CD4-positive, alpha-beta T cell treated with Interleukin-1 beta for 1 hour (primary cell): ENCODE measurements around the gene DCAF15.
"Not testable (repeated sequence)": the region's sequence is repeated elsewhere in the genome, so short reads cannot be mapped to it uniquely, and the experiment has no call there.

Experiments
- DNase-seq, 2 donors: peaks; one replicate each; pipeline ENCODE4 v3.0.0-alpha.2; 2020 to 2022

The DCAF15 gene

DNA sequence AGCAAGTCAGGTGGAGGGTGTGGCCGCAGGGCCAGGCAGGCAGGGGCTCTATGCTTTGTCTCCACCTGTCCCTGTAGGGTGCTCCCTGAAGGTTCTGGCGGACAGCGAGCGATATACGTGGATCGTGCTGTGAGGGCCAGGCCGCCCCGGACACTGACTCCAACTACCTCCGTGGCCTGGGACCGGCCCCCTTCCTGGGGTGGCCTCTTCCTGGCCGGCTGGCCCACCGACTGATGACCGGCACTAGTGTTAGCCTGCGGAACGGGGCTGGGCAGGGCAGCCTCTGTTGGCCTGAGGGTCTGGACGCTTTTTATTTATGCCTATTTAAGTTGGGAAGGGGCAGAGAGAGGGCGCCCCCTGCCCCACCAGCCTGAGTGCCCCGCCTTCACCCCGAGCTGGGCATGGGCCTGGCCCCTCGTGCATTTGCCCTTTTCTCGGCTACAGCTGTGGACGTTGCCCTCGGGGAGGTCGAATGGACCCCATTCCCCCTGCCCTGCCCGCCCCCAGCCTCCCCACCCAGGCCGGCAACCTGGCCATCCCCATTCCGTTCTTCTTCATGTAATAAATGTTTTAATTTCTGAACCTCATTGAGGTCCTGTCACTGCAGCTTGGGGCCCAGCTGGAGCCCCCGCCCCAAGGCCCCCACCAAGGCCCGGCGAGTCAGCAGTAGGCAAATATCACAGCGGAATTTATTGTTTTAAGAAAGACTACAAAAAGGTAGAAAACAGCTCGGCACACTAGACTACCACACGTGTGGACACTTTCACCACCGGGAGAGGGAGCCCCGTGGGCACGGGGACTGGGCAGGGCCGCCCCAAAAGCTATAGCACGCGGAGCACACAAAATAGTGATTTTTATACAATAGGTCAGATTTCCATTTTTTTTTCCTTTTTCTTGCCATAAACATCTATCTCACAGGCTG, 8.8 kb downstream of the DCAF15 start:
- DNase-seq, result no peak

DNA sequence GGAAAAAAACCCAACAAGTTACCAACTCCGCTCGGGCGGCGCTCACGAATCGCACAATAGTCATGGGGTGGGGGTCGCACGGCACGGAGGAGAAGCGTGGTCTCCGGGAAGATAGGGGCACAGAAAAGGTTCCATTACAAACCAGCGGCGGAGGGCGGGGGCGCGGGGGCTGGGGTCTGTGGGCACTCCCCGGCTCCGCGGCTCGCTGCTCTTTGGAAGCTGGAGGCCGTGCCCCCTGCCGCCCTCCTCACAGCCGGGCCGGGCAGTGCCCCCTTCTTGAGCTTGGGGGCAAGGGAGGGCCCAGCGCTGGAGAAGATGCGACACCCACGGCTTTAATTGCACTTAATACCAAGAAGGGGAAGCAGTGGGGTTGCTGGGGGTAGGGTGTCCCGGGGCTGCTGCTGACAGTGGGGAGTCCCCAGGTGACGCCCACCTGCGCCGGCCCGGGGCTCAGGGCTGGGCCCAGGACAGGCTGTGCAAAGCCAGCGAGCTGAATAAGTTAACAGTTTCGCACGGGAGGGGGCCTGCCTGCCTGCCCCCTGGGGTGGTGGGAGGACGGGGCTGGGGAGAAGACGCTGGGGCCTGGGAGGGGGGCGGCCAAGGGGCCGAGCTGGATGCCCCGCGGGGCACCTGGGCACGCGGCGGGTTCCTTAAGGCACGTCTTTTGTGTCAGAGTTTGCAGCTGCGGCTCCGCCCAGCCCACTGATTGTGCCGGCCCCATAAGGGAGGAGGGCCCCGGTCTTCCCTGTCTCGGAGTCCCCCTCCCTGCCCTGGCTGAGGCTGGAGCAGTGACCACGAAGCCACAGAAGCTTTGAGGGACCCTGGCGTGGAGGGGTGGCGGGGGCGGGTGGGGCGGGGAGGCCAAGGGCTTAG, 9.8 kb downstream of the DCAF15 start:
- DNase-seq, result no peak

DNA sequence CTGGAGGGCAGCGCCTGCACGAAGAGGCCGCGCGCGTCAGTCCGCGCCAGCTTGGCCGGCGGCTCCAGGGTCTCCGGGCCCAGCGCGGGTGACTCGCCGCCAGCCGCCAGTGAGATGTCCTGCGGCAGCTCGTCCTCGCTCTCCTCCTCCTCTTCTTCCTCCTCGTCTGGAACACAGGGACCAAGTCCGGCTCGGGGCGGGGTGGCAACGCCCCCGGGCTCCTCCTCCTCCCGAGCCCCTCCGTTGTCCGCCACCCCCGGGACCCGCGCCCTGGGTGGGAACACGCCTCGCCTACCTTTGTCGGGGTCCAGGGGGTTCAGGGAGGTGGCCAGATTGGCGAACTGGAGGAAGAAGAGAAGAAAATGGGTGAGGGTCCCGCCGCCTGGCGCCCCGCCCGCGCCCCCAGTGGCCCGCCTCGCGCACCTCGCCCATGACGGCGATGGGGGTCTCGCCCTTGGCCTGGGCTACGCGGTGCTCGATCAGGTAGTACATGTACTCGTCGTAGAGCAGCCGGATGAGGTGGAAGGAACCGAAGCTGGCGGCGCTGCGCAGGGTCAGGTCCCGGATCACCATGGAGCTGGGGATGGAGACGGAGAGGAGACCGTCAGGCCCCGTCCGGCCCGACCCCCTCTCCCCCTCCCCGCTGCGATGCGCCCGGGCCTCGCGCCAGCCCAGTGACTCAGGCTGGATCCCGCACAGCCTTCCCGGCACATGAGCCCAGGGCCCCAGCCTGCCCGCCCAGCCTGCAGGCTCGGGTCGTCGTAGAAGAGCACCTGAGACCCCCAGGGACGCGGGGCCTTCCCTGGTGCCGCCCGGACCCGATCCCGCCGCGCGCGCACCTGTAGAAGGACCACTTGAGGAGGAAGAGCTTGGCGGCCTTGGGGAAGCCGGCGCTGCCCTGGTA, 10.6 kb downstream of the DCAF15 start:
- no peak for DNase-seq

DNA sequence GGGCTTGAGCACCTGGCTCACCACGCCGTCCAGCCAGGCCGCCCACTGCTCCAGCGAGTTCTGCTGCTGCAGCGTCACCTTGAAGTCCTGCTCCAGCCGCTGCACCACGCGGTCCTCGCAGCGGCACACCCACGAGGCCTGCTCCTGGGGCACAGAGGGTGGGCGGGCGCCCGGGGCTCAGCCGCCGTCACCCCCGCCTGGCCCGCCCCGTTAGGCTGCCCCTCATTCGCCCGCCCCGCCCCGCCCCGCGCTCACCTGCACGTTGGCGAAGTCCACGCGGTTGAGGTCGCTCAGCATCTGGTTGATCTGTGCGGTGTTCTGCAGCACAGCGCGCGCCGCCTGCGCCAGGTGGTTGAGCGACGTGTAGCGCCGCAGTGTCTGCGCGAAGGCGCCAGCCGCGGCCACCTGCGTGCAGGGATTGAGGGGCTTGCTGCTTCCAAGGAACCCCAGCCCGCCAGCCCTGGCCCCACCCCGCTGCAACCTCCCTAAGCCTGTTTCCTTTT, 11.3 kb downstream of the DCAF15 start:
- DNase-seq, result no peak

DNA sequence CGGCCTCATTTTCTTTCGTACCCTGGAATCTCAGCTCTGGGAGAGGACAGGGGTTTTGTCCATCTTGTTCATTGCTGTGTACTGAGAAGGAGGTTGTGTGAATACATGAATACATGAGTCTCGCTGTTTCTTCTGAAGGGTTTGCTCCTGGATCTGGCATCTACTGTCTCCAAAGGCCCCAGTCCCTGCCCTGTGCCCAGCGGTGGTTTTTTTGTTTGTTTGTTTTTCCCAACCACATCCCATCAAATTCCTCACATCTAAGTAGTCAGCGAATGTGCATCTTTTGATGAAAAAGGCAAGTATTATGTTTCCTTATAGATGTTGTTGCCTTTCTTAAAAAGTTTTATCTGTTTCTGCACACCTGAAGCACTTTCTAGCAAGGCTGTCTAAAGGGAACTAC, 12.5 kb downstream of the DCAF15 start:
- no peak for DNase-seq

DNA sequence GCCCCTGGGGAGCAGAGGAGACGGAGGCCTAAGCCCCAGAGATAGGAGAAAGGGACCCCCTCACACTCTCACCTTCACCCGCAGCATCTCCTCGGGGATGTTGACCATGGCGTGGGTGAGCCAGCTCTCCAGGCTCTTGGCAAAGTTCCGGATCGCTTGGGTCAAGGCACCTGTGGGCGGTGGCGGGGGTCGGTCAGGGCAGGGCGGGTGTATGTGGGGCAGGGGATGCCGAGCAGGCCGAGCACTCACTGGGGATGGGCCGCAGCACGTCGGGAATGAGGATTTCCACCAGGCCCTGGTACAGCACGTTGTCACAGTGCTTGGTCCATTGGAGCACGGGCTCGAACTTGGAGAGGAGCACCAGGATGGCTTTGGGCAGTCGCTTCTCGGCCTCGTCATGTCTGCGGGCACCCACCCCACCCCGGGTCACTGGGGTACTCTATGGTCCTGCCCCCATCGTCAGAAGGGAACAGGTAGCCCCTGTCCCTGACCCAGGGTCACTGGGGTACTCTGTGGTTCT, 13.1 kb downstream of the DCAF15 start:
- no peak for DNase-seq

DNA sequence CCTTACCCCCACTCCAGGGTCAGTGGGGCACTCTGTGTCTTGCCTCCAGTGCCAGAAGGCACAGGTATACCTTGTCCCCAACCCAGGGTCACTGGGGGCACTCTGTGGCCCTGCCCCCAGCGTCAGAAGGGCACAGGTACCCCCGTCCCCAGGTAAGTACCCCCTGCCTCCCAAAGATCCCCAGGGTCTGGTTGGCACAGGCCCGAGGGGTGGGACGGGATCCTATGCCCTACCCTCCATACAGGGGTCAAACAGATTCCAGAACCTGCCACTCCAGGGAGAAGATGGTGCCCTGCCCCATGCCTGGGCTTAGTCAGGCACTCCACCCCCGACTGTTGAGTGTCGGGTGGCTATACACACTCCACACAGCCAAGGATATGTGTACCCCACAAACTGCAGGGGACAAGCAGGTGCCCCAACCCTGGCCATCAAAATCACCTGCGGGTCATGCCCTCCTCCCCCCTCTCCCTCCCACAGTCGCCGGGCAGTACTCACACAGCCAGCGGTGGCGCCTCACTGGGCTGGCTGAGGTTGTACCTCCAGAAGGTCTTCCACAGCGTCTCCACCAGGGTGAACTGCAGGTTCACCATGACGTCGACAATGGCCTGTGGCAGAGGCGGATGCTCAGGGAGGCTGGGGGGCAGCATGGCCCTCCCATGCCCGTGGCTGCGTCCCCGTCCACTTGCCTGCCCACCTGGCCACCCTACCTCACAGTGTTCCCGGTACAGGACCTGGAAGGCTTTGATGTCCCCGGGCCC, 13.8 kb downstream of the DCAF15 start:
- no peak for DNase-seq

DNA sequence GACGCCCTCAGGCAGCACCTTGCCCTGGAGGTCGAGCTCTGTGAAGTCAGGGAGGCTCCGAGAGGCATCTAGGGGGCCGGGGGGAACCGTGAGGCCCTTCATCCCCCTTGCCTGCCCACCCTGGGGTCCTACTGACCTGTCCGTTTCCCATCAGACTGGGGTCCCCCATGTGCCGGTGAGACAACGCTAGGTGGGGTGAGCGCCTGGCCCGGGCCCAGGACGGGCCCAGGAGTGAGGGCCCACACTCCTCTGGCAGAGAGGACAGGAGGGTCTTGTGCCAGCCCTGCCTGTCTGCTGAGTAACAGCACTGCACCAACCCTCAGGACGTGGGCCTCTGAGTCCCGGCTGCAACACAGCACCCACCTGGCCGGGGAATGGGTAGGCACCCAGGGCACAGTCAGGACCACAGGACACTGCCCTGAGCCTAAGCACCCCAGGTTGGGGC, 14.4 kb downstream of the DCAF15 start:
- no peak for DNase-seq

DNA sequence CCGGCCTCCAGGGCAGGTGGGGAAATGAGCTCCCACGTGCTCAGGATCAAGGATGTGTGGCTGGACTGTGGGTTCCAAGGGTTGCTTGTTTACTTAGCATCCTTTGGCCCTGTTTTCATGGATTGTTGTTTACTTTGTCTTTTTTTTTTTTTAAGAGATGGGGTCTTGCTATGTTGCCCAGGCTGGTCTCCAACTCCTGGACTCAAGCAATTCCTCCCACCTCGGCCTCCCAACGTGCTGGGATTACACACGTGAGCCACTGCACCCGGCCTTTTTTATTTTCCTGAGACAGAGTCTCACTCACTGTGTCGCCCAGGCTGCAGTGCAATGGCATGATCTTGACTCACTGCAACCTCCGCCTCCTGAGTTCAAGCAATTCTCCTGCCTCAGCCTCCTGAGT, 14.9 kb downstream of the DCAF15 start:
- not testable (repeated sequence) for DNase-seq

DNA sequence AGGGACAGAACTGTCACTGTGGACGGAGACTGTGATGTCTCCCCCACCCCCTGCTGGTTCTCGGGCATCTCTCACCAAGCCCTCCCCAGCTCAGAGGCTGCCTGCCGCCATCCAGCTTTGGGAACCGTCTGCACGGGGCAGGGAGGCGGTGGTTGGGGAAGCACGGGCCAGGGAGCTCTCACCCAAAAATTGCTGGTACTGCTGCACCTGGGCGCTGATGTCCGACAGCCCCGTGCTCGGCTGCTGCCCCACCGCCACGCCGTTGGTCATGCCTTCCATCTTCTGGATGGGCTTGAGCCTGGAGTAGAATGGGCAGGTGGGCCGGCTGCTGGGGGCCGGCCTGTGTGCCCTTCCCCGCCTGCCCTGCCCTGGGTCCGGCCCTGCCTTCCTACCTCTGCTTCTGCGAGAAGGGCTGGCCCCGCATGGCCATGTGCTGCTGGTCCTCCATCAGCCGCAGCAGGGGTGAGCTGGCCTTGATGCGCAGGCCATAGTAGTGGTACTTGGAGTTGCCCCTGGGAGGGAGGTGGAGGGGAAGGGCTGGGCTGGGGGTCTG, 16.1 kb downstream of the DCAF15 start:
- no peak for DNase-seq

DNA sequence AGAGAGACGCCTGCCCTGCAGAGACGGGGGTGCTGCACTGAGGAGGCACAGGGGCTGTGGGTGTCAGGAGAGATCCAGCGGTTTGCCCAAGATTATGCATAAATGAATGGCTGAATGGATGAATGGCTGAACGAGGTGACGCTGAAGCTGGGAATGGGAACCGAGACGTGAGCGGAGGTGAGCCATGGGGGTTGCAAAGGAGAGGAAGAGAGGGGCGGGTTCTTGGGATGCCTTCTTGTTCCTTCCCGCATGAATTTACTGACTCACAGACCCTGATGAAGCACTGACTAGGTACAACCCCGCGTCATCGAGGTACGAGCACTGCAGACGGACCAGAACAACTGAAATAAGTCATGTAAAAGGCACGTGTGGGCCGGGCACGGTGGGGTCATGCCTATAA, 16.7 kb downstream of the DCAF15 start:
- no peak for DNase-seq

DNA sequence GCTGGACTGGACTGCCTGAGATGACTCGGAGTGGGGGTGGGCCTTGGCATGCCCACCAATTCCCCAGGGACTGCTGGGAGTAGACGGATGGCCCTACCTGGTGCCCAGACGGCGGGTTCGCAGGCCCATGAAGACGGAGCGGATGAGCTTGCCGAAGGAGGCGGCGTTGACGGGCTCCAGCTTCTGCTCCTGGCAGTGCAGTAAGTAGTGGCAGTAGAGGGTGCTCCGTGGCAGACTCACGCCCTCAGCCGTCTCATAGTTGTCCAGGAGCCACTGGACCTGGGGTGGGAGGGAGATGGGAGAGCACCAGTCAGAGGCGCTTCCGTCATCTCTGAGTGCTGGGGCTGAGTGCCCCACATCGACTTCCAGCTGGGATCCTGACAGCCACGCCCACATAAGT, 17.6 kb downstream of the DCAF15 start:
- DNase-seq, result no peak

DNA sequence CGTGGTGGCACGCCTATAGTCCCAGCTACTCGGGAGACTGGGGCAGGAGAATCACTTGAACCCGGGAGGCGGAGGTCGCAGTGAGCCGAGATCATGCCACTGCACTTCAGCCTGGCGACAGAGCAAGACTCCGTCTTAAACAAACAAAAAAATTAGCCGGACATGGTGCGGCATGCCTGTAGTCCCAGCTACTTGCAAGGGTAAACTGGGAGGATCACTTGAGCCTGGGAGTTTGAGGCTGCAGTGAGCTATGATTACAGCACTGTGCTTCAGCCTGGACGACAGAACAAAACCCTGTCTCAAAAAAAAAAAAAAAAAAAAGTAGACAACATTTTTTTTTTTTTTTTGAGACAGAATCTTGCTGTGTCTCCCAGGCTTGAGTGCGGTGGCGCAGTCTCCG, 19.6 kb downstream of the DCAF15 start:
- DNase-seq, result not testable (repeated sequence)

DNA sequence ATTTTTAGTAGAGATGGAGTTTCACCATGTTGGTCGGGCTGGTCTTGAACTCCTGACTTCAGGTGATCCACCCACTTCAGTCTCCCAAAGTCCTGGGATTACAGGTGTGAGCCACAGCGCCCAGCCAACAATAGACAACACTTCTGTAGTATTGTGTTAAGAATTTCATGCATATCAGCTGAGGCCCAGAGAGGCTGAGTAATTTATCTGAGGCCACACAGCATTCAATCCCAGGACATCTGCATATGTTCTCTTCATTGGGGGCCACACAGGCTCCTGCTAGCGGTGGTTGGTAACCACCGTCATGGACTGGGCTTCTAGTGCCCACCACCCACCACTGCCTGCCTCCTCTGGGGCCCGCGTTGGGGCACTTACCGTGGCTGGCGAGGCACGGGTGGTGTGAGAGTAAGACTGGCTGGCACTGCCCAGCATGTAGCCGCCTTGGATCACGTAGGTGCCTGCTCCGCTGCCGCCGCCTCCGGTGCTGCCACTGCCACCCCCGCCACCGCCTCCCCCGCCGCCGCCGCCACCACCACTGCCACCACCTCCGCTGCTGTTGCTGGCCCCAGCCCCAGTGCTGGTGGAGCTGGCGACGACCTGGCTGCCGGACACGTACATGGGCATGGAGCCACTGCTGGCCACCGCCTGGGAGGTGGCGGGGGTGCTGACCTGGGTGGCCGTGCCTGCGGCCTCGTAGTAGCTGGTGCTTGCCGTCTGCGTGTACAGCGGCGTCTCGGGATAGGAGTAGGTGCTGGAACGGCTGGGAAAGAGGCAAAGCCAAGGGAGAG, 20.3 kb downstream of the DCAF15 start:
- no peak for DNase-seq

DNA sequence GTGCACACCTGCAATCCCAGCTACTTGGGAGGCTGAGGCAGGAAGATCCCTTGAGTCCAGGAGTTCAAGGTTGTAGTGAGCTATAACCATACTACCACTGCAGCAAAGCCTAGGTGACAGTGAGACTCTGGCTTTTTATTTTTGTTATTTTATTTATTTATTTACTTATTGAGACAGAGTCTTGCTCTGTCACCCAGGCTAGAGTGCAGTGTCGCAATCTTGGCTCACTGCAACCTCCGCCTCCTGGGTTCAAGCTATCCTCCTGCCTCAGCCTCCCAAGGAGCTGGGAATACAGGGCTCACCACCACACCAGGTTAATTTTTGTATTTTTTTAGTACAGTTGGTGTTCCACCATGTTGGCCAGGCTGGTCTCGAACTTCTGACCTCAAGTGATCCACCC, 21.2 kb downstream of the DCAF15 start:
- DNase-seq, result not testable (repeated sequence)

DNA sequence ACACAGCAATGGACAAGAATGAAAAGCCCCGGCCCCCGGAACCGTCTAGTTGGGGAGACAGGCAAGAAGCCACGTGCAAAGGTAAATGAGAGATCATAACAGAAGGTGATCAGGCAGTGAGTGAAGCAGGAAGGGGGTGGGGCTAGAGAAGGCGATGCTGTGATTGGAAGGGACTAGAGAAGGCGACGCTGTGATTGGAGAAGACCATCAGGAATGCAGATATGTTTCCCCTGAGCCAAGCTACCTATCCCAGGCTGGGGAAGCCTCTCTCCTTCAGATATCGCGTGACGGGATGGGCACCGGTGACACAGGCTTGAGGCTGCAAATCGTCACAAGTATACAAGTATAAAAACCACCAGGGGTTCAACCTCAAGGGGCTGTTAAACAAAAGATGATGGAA, 21.8 kb downstream of the DCAF15 start:
- peak; percentile 42 to 53 for DNase-seq

DNA sequence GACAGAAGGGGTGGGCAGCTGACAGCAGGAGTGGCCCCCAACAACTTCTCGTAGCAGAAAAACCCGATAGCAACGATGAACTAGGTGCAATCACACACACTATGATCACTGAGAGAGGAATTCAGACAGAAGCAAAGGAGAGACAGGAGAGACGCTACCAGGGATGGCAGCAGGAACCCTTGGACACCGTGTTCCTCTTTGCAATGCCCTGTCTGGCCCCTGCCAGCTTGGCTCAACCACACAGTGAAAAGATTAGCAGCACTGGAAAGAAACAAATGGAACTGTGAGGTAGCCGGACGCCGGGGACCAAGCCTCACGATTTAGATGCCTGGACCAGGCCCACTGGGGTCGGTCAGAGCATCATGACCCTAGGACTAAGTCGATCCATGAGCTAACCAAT, 23.6 kb downstream of the DCAF15 start:
- no peak for DNase-seq

DNA sequence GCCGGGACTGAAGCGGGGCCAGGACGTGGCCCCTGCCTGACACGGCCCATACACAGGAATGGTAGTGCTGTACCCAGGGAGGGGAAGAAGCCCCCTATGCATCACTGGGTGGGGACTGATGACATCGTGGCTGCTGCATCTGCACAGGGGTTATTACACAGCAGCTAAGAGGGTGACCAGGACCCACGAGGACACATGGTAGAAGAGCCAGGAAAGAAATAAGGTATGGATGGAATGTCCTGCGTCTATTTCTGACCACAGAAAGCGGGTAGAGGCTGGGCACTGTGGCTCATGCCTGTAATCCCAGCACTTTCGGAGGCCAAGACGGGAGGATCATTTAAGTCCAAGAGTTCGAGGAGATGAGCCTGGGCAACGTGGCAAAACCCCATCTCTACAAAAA, 24.1 kb downstream of the DCAF15 start:
- no peak for DNase-seq

DNA sequence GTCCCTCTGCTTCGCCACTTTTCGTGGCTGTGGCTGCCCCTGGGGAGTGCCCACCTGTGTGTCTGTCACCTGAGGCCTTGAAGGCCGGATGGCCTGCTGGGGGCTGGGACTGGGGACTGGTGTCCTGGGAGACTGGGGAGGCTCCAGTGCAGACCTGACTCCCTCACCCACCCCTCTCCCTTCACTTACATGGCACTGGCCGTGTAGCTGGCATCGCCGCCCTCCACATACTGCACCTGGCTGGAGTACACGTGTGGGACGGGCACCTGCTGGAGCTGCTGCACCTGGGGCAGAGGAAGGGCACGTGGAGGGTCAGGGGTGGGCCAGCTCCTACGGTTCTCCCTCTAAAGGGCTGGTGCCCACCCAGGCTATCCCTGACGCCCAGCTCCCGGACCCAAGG, 25.5 kb downstream of the DCAF15 start:
- no peak for DNase-seq
